NT2/D1 (cell line): ENCODE results near the gene TREM2.
"Not testable (repeated sequence)": the region's sequence is repeated elsewhere in the genome, so short reads cannot be mapped to it uniquely, and the experiment has no call there.

Source experiments
- DNase-seq: peaks from one replicate; pipeline ENCODE4 v3.0.0-alpha.2; 2011; ENCODE audit warnings: low read depth, low spot score
- H3K27me3 ChIP-seq: 2 replicates; pipeline ENCODE4 v1.6.0; 2011; ENCODE audit warnings: mild to moderate bottlenecking; ENCODE audit not compliant: insufficient read length, insufficient read depth
- H3K36me3 ChIP-seq: 2 replicates; pipeline ENCODE4 v1.6.1; 2011; ENCODE audit warnings: mild to moderate bottlenecking, low read length, mixed read lengths; ENCODE audit not compliant: insufficient read depth, insufficient read length
- H3K4me1 ChIP-seq: 2 replicates; pipeline ENCODE4 v1.5.1; 2011; ENCODE audit not compliant: insufficient read depth, insufficient read length
- H3K4me3 ChIP-seq: 2 replicates; pipeline ENCODE4 v1.5.1; 2011; ENCODE audit warnings: low read depth; ENCODE audit not compliant: insufficient read length
- H3K9ac ChIP-seq: 2 replicates; pipeline ENCODE4 v1.6.0; 2011; ENCODE audit warnings: low read depth; ENCODE audit not compliant: insufficient read length
- H3K9me3 ChIP-seq: 2 replicates; pipeline ENCODE4 v1.5.1; 2011; ENCODE audit warnings: mild to moderate bottlenecking, low read length; ENCODE audit not compliant: insufficient read depth
- SUZ12 ChIP-seq: IDR thresholded peaks from 2 replicates; pipeline ENCODE4 v1.6.1; 2011; ENCODE audit not compliant: insufficient read length, insufficient read depth; ENCODE audit errors: extremely low read depth
- YY1 ChIP-seq: IDR thresholded peaks from 2 replicates; pipeline ENCODE4 v1.6.1; 2011; ENCODE audit not compliant: insufficient read length, insufficient read depth
- ZNF274 ChIP-seq: IDR thresholded peaks from 2 replicates; pipeline ENCODE4 v1.6.1; 2011; ENCODE audit warnings: mild to moderate bottlenecking, low read depth, low read length

The TREM2 gene

GRCh38 chr6:41190791-41191190 is 27.9 kb upstream of the TREM2 start:
- TF ChIP-seq ZNF274, result no peak
- Histone ChIP-seq H3K4me1 (no peaks in the 10 kb centered on the region), H3K27me3 (no peaks in the 10 kb centered on the region), H3K9me3 (peaks cover 16% of the 10 kb centered on the region; the same call in 1 of the 2 replicates), H3K9ac (no peak overlapping the region), H3K4me3 (no peak overlapping the region), H3K36me3 (no peaks in the 10 kb centered on the region)
- no peak for DNase-seq

DNA sequence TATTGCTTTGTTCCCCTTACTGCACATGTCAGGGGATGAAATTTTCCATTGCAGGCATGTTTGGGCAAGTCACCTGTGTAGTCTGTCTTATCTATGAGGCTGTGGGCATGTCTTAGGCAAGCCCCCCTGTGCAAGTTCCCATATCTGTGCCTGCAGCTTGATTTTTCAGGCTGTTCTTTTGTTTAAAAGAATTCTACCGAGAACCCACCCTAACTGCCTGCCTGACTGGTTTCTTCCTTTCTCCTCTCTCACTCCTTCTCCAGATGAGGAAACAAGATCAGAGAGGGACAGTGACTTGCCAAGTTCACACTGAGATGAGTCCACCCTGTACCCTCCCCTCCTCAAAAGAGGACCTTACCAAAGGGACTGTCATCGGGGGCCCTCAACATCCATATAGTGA is 27.1 kb upstream of the TREM2 start:
- H3K9ac ChIP-seq, result no peak overlapping the region
- TF ChIP-seq SUZ12, result no peak
- no peak for TF ChIP-seq ZNF274
- TF ChIP-seq YY1, result no peak
- H3K4me3 ChIP-seq, result no peak overlapping the region
- peaks cover 16% of the 10 kb centered on the region; the same call in 1 of the 2 replicates for H3K9me3 ChIP-seq
- H3K27me3 ChIP-seq, result peaks cover 2% of the 10 kb centered on the region
- no peak for DNase-seq
- H3K36me3 ChIP-seq, result no peaks in the 10 kb centered on the region
- H3K4me1 ChIP-seq, result no peaks in the 10 kb centered on the region

DNA sequence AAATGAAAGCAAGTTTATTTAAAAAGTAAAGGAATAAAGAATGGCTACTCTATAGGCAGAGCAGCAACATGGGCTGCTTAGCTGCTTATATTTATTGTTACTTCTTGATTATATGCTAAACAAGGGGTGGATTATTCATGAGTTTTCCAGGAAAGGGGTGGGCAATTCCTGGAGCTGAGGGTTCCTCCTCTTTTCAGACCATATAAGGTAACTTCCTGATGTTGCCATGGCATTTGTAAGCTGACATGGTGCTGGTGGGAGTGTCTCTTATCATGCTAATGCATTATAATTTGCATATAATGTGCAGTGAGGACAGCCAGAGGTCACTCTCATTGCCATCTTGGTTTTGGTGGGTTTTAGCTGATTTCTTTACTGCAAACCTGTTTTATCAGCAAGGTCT is 26.1 kb upstream of the TREM2 start:
- H3K9me3 ChIP-seq, result peaks cover 16% of the 10 kb centered on the region; the same call in 1 of the 2 replicates
- H3K9ac ChIP-seq, H3K4me1 ChIP-seq, H3K27me3 ChIP-seq, H3K36me3 ChIP-seq, H3K4me3 ChIP-seq, DNase-seq: not testable (repeated sequence)

DNA sequence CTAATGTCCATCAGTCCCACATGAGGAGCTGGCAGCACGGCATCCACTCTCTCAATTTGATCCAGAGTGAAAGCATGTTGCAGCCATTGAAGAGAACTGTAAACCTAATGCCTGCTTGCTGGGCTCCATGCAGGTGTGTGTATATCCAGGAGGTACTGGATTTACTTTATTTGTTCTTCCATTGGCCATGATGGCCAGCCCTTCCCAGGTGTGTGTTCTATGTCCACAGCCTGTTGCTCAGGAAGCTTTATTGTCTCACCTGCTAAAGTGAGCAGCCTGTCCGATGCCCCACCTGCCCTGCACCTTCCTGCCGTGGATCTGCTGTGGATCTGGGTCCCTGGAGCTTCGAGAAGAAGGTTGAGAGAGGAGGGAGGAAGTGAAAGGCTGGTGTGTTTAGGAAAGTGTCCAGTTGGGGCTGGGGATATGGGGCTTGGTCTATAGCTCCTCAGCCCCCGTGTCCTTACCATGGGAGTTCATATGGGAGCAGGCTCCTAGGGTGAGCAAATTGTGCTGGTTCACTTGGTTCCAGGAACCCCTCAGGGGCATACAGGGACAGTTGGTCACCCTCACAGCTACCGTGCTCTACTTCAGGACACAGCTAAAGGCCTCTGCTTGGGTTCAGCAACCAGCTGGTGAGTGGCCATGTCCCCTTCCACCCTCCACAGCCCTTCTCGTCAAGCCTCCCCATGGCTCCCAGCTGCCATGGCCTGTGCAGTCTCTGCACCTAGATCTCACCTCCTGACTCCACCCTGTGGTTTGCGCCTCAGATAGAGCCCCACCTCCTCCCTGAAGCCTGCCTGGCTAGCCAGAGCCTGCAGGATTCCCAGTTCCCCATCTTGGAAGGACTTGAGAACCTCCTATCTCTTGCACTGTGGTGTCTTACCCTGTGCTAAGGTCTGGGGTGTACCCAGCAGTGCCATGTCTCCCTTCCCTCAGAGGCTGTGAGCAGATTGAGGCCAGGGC is 25.3 kb upstream of the TREM2 start:
- H3K36me3 ChIP-seq, result no peaks in the 10 kb centered on the region
- peaks cover 2% of the 10 kb centered on the region for H3K27me3 ChIP-seq
- H3K9ac ChIP-seq, result no peak overlapping the region
- TF ChIP-seq YY1 (no peak), ZNF274 (no peak), SUZ12 (no peak)
- H3K4me3 ChIP-seq, result no peak overlapping the region
- peaks cover 16% of the 10 kb centered on the region; the same call in 1 of the 2 replicates for H3K9me3 ChIP-seq
- H3K4me1 ChIP-seq, result no peaks in the 10 kb centered on the region
- DNase-seq, result no peak

DNA sequence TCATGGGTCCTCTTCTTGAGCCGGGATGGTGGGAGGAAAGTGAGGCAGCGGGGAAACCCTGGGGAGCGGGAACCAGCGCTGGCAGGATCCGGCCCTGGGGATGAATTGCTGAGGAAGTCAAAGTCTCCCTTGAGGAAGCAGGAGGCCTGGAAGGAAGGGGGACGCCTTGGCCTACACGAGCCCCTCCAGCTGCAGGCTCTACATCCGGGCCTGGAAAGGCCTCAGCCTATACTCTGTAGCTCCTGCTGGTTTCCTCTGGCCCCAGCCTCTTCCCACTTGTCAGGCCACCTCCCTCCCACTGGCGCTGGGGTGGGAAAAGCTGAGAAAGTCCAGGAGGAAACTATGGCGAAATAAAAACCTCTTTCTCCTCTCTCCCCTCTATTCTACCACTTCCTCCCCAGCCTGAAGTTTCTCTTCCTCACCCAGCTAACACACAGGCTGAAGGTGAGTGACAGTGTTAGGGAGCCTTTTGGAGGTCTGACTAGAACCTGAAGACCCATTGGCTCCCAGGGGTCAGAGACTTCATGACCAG is 23.2 kb upstream of the TREM2 start:
- Histone ChIP-seq H3K9ac (no peak overlapping the region), H3K36me3 (no peaks in the 10 kb centered on the region), H3K4me1 (no peaks in the 10 kb centered on the region), H3K27me3 (peaks cover 2% of the 10 kb centered on the region), H3K4me3 (no peak overlapping the region), H3K9me3 (peaks cover 16% of the 10 kb centered on the region; the same call in 1 of the 2 replicates)
- DNase-seq, result no peak
- TF ChIP-seq ZNF274 (no peak), SUZ12 (no peak), YY1 (no peak)

DNA sequence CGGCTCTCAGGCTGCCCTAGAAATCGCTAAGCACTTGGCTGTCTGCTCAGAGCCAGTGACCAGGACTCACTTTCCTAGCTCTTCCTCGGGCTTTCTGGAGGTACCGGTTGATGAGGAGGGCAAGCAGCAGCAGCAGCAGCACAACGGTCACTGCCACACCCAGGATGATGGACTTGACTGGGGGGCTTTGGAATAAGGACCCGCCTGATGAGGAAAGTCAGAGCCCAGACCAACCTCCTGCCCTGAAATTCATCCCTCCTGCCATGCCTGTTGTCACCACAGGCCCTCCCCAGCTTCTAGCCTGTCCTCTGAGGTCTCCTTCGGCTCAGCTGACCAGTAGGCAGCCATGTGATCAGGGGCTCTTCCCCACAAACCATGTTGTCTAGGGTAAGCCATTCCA is 21.8 kb upstream of the TREM2 start:
- no peak for TF ChIP-seq SUZ12
- TF ChIP-seq ZNF274, result no peak
- TF ChIP-seq YY1, result no peak
- H3K27me3 ChIP-seq, result peaks cover 2% of the 10 kb centered on the region
- DNase-seq, result no peak
- H3K4me1 ChIP-seq, result no peaks in the 10 kb centered on the region
- H3K9me3 ChIP-seq, result peaks cover 7% of the 10 kb centered on the region; the same call in 1 of the 2 replicates
- no peaks in the 10 kb centered on the region for H3K36me3 ChIP-seq
- no peak overlapping the region for H3K9ac ChIP-seq
- H3K4me3 ChIP-seq, result no peak overlapping the region

DNA sequence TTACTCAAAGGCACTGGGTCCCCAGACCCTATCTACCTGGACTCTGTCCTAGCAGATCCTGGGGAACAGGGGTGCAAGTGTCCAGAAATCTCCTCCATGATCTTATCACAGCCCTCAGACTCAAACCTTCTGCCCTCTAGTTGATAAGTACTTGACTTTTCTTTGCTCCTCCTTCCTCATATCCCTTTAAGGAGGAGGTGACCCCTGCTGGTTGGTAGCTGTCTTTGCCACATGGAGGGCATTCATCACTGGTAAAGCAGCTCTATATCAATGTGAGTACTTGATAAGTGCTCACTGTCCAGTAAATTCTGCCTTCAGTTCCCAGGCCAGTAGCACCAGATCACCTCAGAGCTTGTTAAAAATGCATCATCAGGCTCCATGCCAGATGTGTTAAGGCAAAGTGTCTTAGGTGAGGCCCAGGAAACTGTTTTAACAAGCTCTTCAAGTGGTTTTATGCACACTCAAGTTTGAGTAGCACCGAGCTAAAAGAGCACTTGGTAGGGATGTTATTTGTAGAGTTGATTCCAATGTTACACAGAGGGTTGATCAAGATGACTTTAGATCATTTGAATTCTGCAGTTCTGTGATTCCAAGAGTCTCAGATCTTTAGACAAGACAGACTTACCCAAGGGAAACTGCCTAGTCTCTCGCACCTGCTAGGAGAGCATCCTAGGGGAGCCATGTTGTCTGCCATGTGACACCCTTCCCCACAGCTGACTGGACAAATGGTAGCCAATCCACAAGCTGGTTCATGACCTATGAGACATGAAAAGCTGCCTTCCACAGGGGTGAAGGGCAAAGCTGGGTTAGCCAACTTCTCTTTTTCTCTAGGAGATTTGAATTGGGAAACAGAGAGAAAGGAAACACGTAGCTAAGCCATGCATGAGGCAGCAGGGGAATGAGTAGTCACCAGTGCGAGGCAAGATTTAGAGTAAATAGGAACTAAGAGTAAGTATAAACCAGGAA is 19.4 kb upstream of the TREM2 start:
- H3K4me3 ChIP-seq, result no peak overlapping the region
- no peaks in the 10 kb centered on the region for H3K9me3 ChIP-seq
- no peaks in the 10 kb centered on the region for H3K36me3 ChIP-seq
- DNase-seq, result peak; percentile 40
- peaks cover 2% of the 10 kb centered on the region for H3K27me3 ChIP-seq
- no peak for TF ChIP-seq YY1
- no peak for TF ChIP-seq ZNF274
- TF ChIP-seq SUZ12, result no peak
- no peaks in the 10 kb centered on the region for H3K4me1 ChIP-seq
- H3K9ac ChIP-seq, result no peak overlapping the region
